ENCODE results near the gene ATP2B3. TPM values are rescaled to one million over a fixed set of nuclear protein-coding genes. Genes with fewer than 3 reads are reported as not detected.
A peak's percentile ranks its signal among the peaks of the same experiment; 100 is the strongest.

The ATP2B3 gene
- total and polyA plus RNA-seq, 11 donors, result 0.12 TPM; not detected in 10

- Histone ChIP-seq H3K36me3 (no peaks in the 10 kb centered on the region), H3K9me3 (no peaks in the 10 kb centered on the region), H3K27me3 (peaks cover 0 to 11% (median 0%) of the 10 kb centered on the region in 9 donors), H3K4me1 (peaks cover 0 to 33% (median 11%) of the 10 kb centered on the region in 12 donors), H3K4me3 (no peak overlapping the region), H3K27ac (peak overlapping the region in 5 of 12 donors; percentile 29 to 68 (median 50))
- 43 to 66% (median 58%) methylated on average over 11 of the region's 11 CpGs for WGBS, 4 donors
- intact Hi-C loops (cut with DNase I), result no loop called here
- TF ChIP-seq CTCF (IDR thresholded peaks at IDR 0.05) (no peak), POLR2A (IDR thresholded peaks at IDR 0.05) (no peak)
- DNase-seq (no peak), ATAC-seq (no peak)
These were observed 25.5 kb upstream of the ATP2B3 start for GRCh38 chrX:153491918-153492317.

GRCh38 chrX:153492543-153492942, 24.9 kb upstream of the ATP2B3 start:
- WGBS, 4 donors, result 80 to 84% (median 82%) methylated on average over 12 of the region's 12 CpGs
- no peak for DNase-seq
- H3K9me3 ChIP-seq, result no peaks in the 10 kb centered on the region
- intact Hi-C loops (cut with DNase I), result no loop called here
- peak overlapping the region in 1 of 12 donors; percentile 68 for H3K27ac ChIP-seq
- peaks cover 0 to 11% (median 0%) of the 10 kb centered on the region in 9 donors for H3K27me3 ChIP-seq
- no peaks in the 10 kb centered on the region for H3K36me3 ChIP-seq
- H3K4me3 ChIP-seq, result no peak overlapping the region
- H3K4me1 ChIP-seq, result peaks cover 0 to 28% (median 11%) of the 10 kb centered on the region in 12 donors
- TF ChIP-seq CTCF (IDR thresholded peaks at IDR 0.05) (no peak), POLR2A (IDR thresholded peaks at IDR 0.05) (no peak)
- ATAC-seq, result no peak

GRCh38 chrX:153493085-153493484, 24.4 kb upstream of the ATP2B3 start:
- Histone ChIP-seq H3K27me3 (peaks cover 0 to 11% (median 0%) of the 10 kb centered on the region in 9 donors), H3K4me3 (no peak overlapping the region), H3K4me1 (peaks cover 0 to 24% (median 8%) of the 10 kb centered on the region in 12 donors), H3K27ac (peak overlapping the region in 1 of 12 donors; percentile 74), H3K9me3 (no peaks in the 10 kb centered on the region), H3K36me3 (no peaks in the 10 kb centered on the region)
- intact Hi-C loops (cut with DNase I), result no loop called here
- TF ChIP-seq POLR2A (IDR thresholded peaks at IDR 0.05), result no peak
- DNase-seq (no peak), ATAC-seq (no peak)
- 79 to 95% (median 88%) methylated on average over 11 of the region's 11 CpGs for WGBS, 4 donors

- no peaks in the 10 kb centered on the region for H3K9me3 ChIP-seq
- ATAC-seq (peak in 2 of 4 donors; percentile 7 to 45), DNase-seq (peak in 1 of 5 donors; percentile 54)
- peaks cover 0 to 21% (median 0%) of the 10 kb centered on the region in 12 donors for H3K4me1 ChIP-seq
- H3K36me3 ChIP-seq, result no peaks in the 10 kb centered on the region
- peak overlapping the region in 10 of 12 donors; percentile 42 to 85 (median 72) for H3K27ac ChIP-seq
- peak overlapping the region in 8 of 12 donors; percentile 10 to 66 (median 54) for H3K4me3 ChIP-seq
- H3K27me3 ChIP-seq, result peaks cover 0 to 14% (median 0%) of the 10 kb centered on the region in 9 donors
- no peak for TF ChIP-seq POLR2A (IDR thresholded peaks at IDR 0.05)
- no peak for TF ChIP-seq CTCF (IDR thresholded peaks at IDR 0.05)
- 71 to 87% (median 75%) methylated on average over 11 to 12 of the region's 12 CpGs for WGBS, 4 donors
- intact Hi-C loops (cut with DNase I), result loop anchor here in 2 of 10 donors (2.0 kb wide), 1 partner anchor 23 kb away; the partner anchor contains the start of gene HAUS7 (in 2 of the 2)
These were observed 23.4 kb upstream of the ATP2B3 start for GRCh38 chrX:153494061-153494460.

Data from heart left ventricle (tissue), 16 donors.